ENCODE data around the gene EXT2.

DNA sequence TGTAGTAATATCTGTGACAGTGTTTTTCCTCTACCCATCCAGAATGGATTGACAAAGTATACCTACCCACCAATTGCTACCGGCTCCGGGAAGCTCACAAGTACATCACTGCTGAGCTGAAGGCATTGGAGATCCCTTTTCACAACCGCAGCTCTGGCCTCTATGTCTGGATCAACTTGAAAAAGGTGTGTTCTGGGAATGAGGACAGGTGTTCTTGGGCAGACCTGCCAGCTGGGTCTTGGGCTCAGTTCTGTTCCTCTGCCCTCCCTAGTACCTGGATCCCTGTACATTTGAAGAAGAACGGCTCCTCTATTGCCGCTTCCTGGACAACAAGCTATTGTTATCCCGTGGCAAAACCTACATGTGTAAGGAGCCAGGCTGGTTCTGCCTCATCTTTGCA, 37.2 kb upstream of the EXT2 start:
- TF ChIP-seq CTCF (IDR thresholded peaks at IDR 0.05; ENCODE audit: insufficient read depth, low read depth, low read length) (no peak), EZH2 (IDR thresholded peaks at IDR 0.05; ENCODE audit: insufficient read depth, low read length) (no peak)

Measured in astrocyte (in vitro differentiated cells and primary cell).